ENCODE data around the gene CCDC201.

Gene CCDC201

GRCh38 chr7:45915606-45916005 is 42.7 kb upstream of the CCDC201 start:
- Histone ChIP-seq H3K79me2 (no peaks in the 10 kb centered on the region), H2AFZ (no peak overlapping the region), H3K27me3 (ENCODE audit: control insufficient read depth, insufficient read depth, low read length) (no peaks in the 10 kb centered on the region), H3K9me3 (ENCODE audit: control insufficient read depth, low read length) (no peaks in the 10 kb centered on the region), H3K9ac (no peak overlapping the region), H3K27ac (no peak overlapping the region), H3K4me3 (ENCODE audit: low read depth, low read length) (no peak overlapping the region), H3K4me2 (ENCODE audit: low read length) (no peak overlapping the region), H3K4me1 (peaks cover 2% of the 10 kb centered on the region), H3K36me3 (ENCODE audit: control insufficient read depth, insufficient read depth, low read length) (no peaks in the 10 kb centered on the region)
- no peak for TF ChIP-seq CTCF (IDR thresholded peaks at IDR 0.05)

- H3K4me2 ChIP-seq (ENCODE audit: low read length): no peak overlapping the region
- no peaks in the 10 kb centered on the region for H3K79me2 ChIP-seq
- no peak overlapping the region for H2AFZ ChIP-seq
- no peak for TF ChIP-seq CTCF (IDR thresholded peaks at IDR 0.05)
- H3K36me3 ChIP-seq (ENCODE audit: control insufficient read depth, insufficient read depth, low read length): no peaks in the 10 kb centered on the region
- H3K9ac ChIP-seq: no peak overlapping the region
- no peak overlapping the region for H3K4me3 ChIP-seq (ENCODE audit: low read depth, low read length)
- H3K4me1 ChIP-seq: peaks cover 2% of the 10 kb centered on the region
- no peaks in the 10 kb centered on the region for H3K9me3 ChIP-seq (ENCODE audit: control insufficient read depth, low read length)
- no peaks in the 10 kb centered on the region for H3K27me3 ChIP-seq (ENCODE audit: control insufficient read depth, insufficient read depth, low read length)
- no peak overlapping the region for H3K27ac ChIP-seq
These were observed 42.0 kb upstream of the CCDC201 start for GRCh38 chr7:45914911-45915310.

- Histone ChIP-seq H3K27me3 (ENCODE audit: control insufficient read depth, insufficient read depth, low read length) (no peaks in the 10 kb centered on the region), H3K4me2 (ENCODE audit: low read length) (no peak overlapping the region), H3K4me3 (ENCODE audit: low read depth, low read length) (no peak overlapping the region), H3K36me3 (ENCODE audit: control insufficient read depth, insufficient read depth, low read length) (no peaks in the 10 kb centered on the region), H3K27ac (no peak overlapping the region), H3K4me1 (peaks cover 2% of the 10 kb centered on the region), H3K9me3 (ENCODE audit: control insufficient read depth, low read length) (no peaks in the 10 kb centered on the region), H2AFZ (no peak overlapping the region), H3K9ac (no peak overlapping the region), H3K79me2 (no peaks in the 10 kb centered on the region)
- TF ChIP-seq CTCF (IDR thresholded peaks at IDR 0.05): no peak
These were observed 40.1 kb upstream of the CCDC201 start for GRCh38 chr7:45912972-45913371.

- no peaks in the 10 kb centered on the region for H3K4me1 ChIP-seq
- no peak overlapping the region for H2AFZ ChIP-seq
- no peaks in the 10 kb centered on the region for H3K79me2 ChIP-seq
- no peaks in the 10 kb centered on the region for H3K36me3 ChIP-seq (ENCODE audit: control insufficient read depth, insufficient read depth, low read length)
- no peak overlapping the region for H3K4me2 ChIP-seq (ENCODE audit: low read length)
- TF ChIP-seq CTCF (IDR thresholded peaks at IDR 0.05): no peak
- H3K4me3 ChIP-seq (ENCODE audit: low read depth, low read length): no peak overlapping the region
- H3K9ac ChIP-seq: no peak overlapping the region
- no peaks in the 10 kb centered on the region for H3K27me3 ChIP-seq (ENCODE audit: control insufficient read depth, insufficient read depth, low read length)
- H3K27ac ChIP-seq: no peak overlapping the region
- H3K9me3 ChIP-seq (ENCODE audit: control insufficient read depth, low read length): no peaks in the 10 kb centered on the region
These were observed 38.4 kb upstream of the CCDC201 start for GRCh38 chr7:45911311-45911710.

- H3K4me3 ChIP-seq (ENCODE audit: low read depth, low read length): no peak overlapping the region
- H2AFZ ChIP-seq: no peak overlapping the region
- H3K27ac ChIP-seq: no peak overlapping the region
- H3K9me3 ChIP-seq (ENCODE audit: control insufficient read depth, low read length): no peaks in the 10 kb centered on the region
- no peaks in the 10 kb centered on the region for H3K27me3 ChIP-seq (ENCODE audit: control insufficient read depth, insufficient read depth, low read length)
- no peaks in the 10 kb centered on the region for H3K79me2 ChIP-seq
- no peak for TF ChIP-seq CTCF (IDR thresholded peaks at IDR 0.05)
- H3K4me2 ChIP-seq (ENCODE audit: low read length): no peak overlapping the region
- H3K9ac ChIP-seq: no peak overlapping the region
- H3K4me1 ChIP-seq: no peaks in the 10 kb centered on the region
- no peaks in the 10 kb centered on the region for H3K36me3 ChIP-seq (ENCODE audit: control insufficient read depth, insufficient read depth, low read length)
These were observed 38.0 kb upstream of the CCDC201 start for GRCh38 chr7:45910855-45911254.
